Endothelial cell (in vitro differentiated cells): ENCODE results near the gene YJEFN3. TPM values are rescaled to one million over a fixed set of nuclear protein-coding genes. Genes with fewer than 3 reads are reported as not detected.

ENCODE experiments used
- DNase-seq: peaks from one replicate; pipeline ENCODE4 v3.0.0; 2021; ENCODE audit warnings: low spot score
- H3K27ac Mint-ChIP-seq: one replicate; pipeline ENCODE4 v1.8.0; 2021; ENCODE audit warnings: mixed read lengths, inconsistent platforms; ENCODE audit not compliant: unreplicated experiment
- H3K27me3 Mint-ChIP-seq: one replicate; pipeline ENCODE4 v1.8.0; 2021; ENCODE audit warnings: mild to moderate bottlenecking, moderate library complexity, mixed read lengths, inconsistent platforms; ENCODE audit not compliant: unreplicated experiment
- H3K36me3 Mint-ChIP-seq: one replicate; pipeline ENCODE4 v1.8.0; 2021; ENCODE audit warnings: mild to moderate bottlenecking, low read depth, mixed read lengths, inconsistent platforms; ENCODE audit not compliant: unreplicated experiment
- H3K4me1 Mint-ChIP-seq: one replicate; pipeline ENCODE4 v1.8.0; 2021; ENCODE audit warnings: mild to moderate bottlenecking, mixed read lengths, inconsistent platforms; ENCODE audit not compliant: unreplicated experiment
- H3K4me3 Mint-ChIP-seq: one replicate; pipeline ENCODE4 v1.8.0; 2021; ENCODE audit warnings: mild to moderate bottlenecking, mixed read lengths, inconsistent platforms; ENCODE audit not compliant: unreplicated experiment
- H3K9me3 Mint-ChIP-seq: one replicate; pipeline ENCODE4 v1.8.0; 2021; ENCODE audit warnings: mixed read lengths, inconsistent platforms; ENCODE audit not compliant: unreplicated experiment
- CTCF ChIP-seq: fragments of 200-600 bp; sonication (generic); IDR thresholded peaks from one replicate; pipeline ENCODE4 v1.5.0; 2021; ENCODE audit warnings: antibody characterized with exemption; ENCODE audit not compliant: unreplicated experiment
- total RNA-seq: library from RNA; stranded (reverse); fragmentation: NEBNext Ultra II Directional; extraction: Animal tissue kit (Norgen Biotek cat#: 25700); gene quantifications from one replicate; pipeline ENCODE4 v1.2.1, GENCODE V29; 2021; ENCODE audit not compliant: unreplicated experiment

Gene YJEFN3
- total RNA-seq, 1 donor from 2014 or later = 5.2 TPM

GRCh38 chr19:19535311-19536191 lies 6.8 kb downstream of the YJEFN3 start:
- no peak for DNase-seq
- peaks cover 24% of the 10 kb centered on the region for H3K27me3 Mint-ChIP-seq
- peaks cover 2% of the 10 kb centered on the region for H3K4me1 Mint-ChIP-seq
- peaks cover 12% of the 10 kb centered on the region for H3K36me3 Mint-ChIP-seq
- H3K4me3 Mint-ChIP-seq = no peak overlapping the region
- H3K27ac Mint-ChIP-seq = no peak overlapping the region
- no peak for TF ChIP-seq CTCF
- H3K9me3 Mint-ChIP-seq = no peaks in the 10 kb centered on the region

GRCh38 chr19:19537075-19538048 lies 8.7 kb downstream of the YJEFN3 start:
- Mint-ChIP-seq H3K4me1 (no peaks in the 10 kb centered on the region), H3K36me3 (peaks cover 12% of the 10 kb centered on the region)
- no peak for DNase-seq

GRCh38 chr19:19538061-19538784 lies 9.5 kb downstream of the YJEFN3 start, which contains the start of gene CILP2:
TSS of gene CILP2 (plus strand) at chr19:19538265. CDS start at chr19:19538350, 85 bp downstream.
- H3K9me3 Mint-ChIP-seq = no peaks in the 10 kb centered on the region
- H3K4me1 Mint-ChIP-seq = no peaks in the 10 kb centered on the region
- H3K4me3 Mint-ChIP-seq = peak within 1 kb of the TSS; percentile 37
- H3K36me3 Mint-ChIP-seq = peaks cover 12% of the 10 kb centered on the region
- H3K27me3 Mint-ChIP-seq = peaks cover 22% of the 10 kb centered on the region
- TF ChIP-seq CTCF = no peak
- DNase-seq = peak; percentile 57
- H3K27ac Mint-ChIP-seq = no peak within 1 kb of the TSS

More at GRCh38 chr19:19537075-19538048, 8.7 kb downstream of the YJEFN3 start:
- peaks cover 22% of the 10 kb centered on the region for H3K27me3 Mint-ChIP-seq
- H3K27ac Mint-ChIP-seq = no peak overlapping the region
- no peaks in the 10 kb centered on the region for H3K9me3 Mint-ChIP-seq
- H3K4me3 Mint-ChIP-seq = peak overlapping the region; percentile 77
- no peak for TF ChIP-seq CTCF

- Mint-ChIP-seq H3K27ac (no peak overlapping the region), H3K36me3 (peaks cover 12% of the 10 kb centered on the region), H3K4me1 (no peaks in the 10 kb centered on the region), H3K9me3 (no peaks in the 10 kb centered on the region), H3K27me3 (peaks cover 22% of the 10 kb centered on the region), H3K4me3 (peak overlapping the region; percentile 28)
- TF ChIP-seq CTCF = no peak
- DNase-seq = no peak
Measured at GRCh38 chr19:19538785-19539166, 10.1 kb downstream of the YJEFN3 start.
